H9 (cell line): ENCODE results near the gene RNLS. TPM values are rescaled to one million over a fixed set of nuclear protein-coding genes. Genes with fewer than 3 reads are reported as not detected.

Experiments
- DNase-seq: peaks from one replicate; pipeline ENCODE4 v3.0.0-alpha.2; 2017
- H2AFZ ChIP-seq: one replicate; pipeline ENCODE4 v1.6.1; 2013; ENCODE audit warnings: mild to moderate bottlenecking, low read length, control low read depth, moderate library complexity
- H2AK5ac ChIP-seq: 2 replicates; pipeline ENCODE4 v1.6.1; 2013; ENCODE audit warnings: low read length, control low read depth, mixed read lengths; ENCODE audit not compliant: insufficient read length
- H2BK120ac ChIP-seq: one replicate; pipeline ENCODE4 v1.6.1; 2013; ENCODE audit warnings: low read depth, mild to moderate bottlenecking, low read length, control low read depth, inconsistent platforms; ENCODE audit not compliant: poor library complexity, severe bottlenecking
- H2BK12ac ChIP-seq: 2 replicates; pipeline ENCODE4 v1.6.1; 2013; ENCODE audit warnings: low read length, control low read depth, mixed read lengths, low read depth; ENCODE audit not compliant: insufficient read length
- H2BK15ac ChIP-seq: 2 replicates; pipeline ENCODE4 v1.6.1; 2013; ENCODE audit warnings: low read depth, low read length, control low read depth
- H2BK20ac ChIP-seq: one replicate; pipeline ENCODE4 v1.6.1; 2013; ENCODE audit warnings: low read depth, mild to moderate bottlenecking, low read length, control low read depth, inconsistent platforms; ENCODE audit not compliant: poor library complexity, severe bottlenecking
- H2BK5ac ChIP-seq: 2 replicates; pipeline ENCODE4 v1.6.1; 2013; ENCODE audit warnings: low read length, control low read depth, mixed read lengths; ENCODE audit not compliant: insufficient read length
- H3K14ac ChIP-seq: 2 replicates; pipeline ENCODE4 v1.6.1; 2013; ENCODE audit warnings: low read length, control low read depth; ENCODE audit not compliant: insufficient read depth
- H3K18ac ChIP-seq: 2 replicates; pipeline ENCODE4 v1.6.1; 2013; ENCODE audit warnings: low read depth, mild to moderate bottlenecking, mixed read lengths, low read length, control low read depth; ENCODE audit not compliant: insufficient read length
- H3K23ac ChIP-seq: 2 replicates; pipeline ENCODE4 v1.6.1; 2013; ENCODE audit warnings: low read length, control low read depth, mixed read lengths, low read depth; ENCODE audit not compliant: insufficient read length
- H3K23me2 ChIP-seq: 2 replicates; pipeline ENCODE4 v1.6.1; 2013; ENCODE audit warnings: low read depth, mild to moderate bottlenecking, mixed read lengths, low read length, control low read depth; ENCODE audit not compliant: insufficient read length, poor library complexity, severe bottlenecking
- H3K27ac ChIP-seq: 2 replicates; pipeline ENCODE4 v1.5.1; 2013; ENCODE audit warnings: low read length, control low read depth, mixed read lengths, low read depth; ENCODE audit not compliant: insufficient read length
- H3K27me3 ChIP-seq: 2 replicates; pipeline ENCODE4 v1.6.1; 2013; ENCODE audit warnings: low read length, control low read depth, inconsistent platforms; ENCODE audit not compliant: insufficient read depth
- H3K4ac ChIP-seq: 2 replicates; pipeline ENCODE4 v1.6.1; 2013; ENCODE audit warnings: low read depth, mild to moderate bottlenecking, control low read depth, inconsistent platforms, low read length, moderate library complexity
- H3K4me1 ChIP-seq: 2 replicates; pipeline ENCODE4 v1.6.1; 2013; ENCODE audit warnings: low read length, control low read depth, inconsistent platforms; ENCODE audit not compliant: insufficient read depth
- H3K4me2 ChIP-seq: 2 replicates; pipeline ENCODE4 v1.6.1; 2013; ENCODE audit warnings: low read length, control low read depth, mixed read lengths; ENCODE audit not compliant: insufficient read length, insufficient read depth
- H3K56ac ChIP-seq: 2 replicates; pipeline ENCODE4 v1.6.1; 2013; ENCODE audit warnings: low read depth, mild to moderate bottlenecking, mixed read lengths, low read length, control low read depth; ENCODE audit not compliant: insufficient read length
- H3K79me1 ChIP-seq: 2 replicates; pipeline ENCODE4 v1.6.1; 2013; ENCODE audit warnings: low read depth, mild to moderate bottlenecking, moderate library complexity, low read length, control low read depth, inconsistent platforms; ENCODE audit not compliant: insufficient read depth, poor library complexity, severe bottlenecking
- H3K79me2 ChIP-seq: 2 replicates; pipeline ENCODE4 v1.6.1; 2013; ENCODE audit warnings: low read length, control low read depth, inconsistent platforms; ENCODE audit not compliant: insufficient read depth
- H3K9ac ChIP-seq: 2 replicates; pipeline ENCODE4 v1.6.1; 2013; ENCODE audit warnings: low read length, control low read depth, mixed read lengths; ENCODE audit not compliant: insufficient read length; ENCODE audit errors: extremely low read depth
- H3K9me3 ChIP-seq: one replicate; pipeline ENCODE4 v1.6.1; 2013; ENCODE audit warnings: low read depth, low read length, inconsistent platforms; ENCODE audit not compliant: control insufficient read depth
- H3T11ph ChIP-seq: one replicate; pipeline ENCODE4 v1.6.1; 2013; ENCODE audit warnings: mild to moderate bottlenecking, low read length, control low read depth, inconsistent platforms
- H4K20me1 ChIP-seq: one replicate; pipeline ENCODE4 v1.6.1; 2013; ENCODE audit not compliant: control insufficient read depth, insufficient read length, insufficient read depth
- H4K5ac ChIP-seq: 2 replicates; pipeline ENCODE4 v1.6.1; 2013; ENCODE audit warnings: low read depth, mild to moderate bottlenecking, mixed read lengths, low read length, control low read depth; ENCODE audit not compliant: insufficient read length
- H4K8ac ChIP-seq: replicated peaks from 2 replicates; pipeline ENCODE4 v1.6.1; 2013; ENCODE audit warnings: low read length, control low read depth, mixed read lengths, low read depth; ENCODE audit not compliant: insufficient read length
- H4K91ac ChIP-seq: 2 replicates; pipeline ENCODE4 v1.6.1; 2013; ENCODE audit warnings: low read depth, mild to moderate bottlenecking, moderate library complexity, mixed read lengths, low read length, control low read depth; ENCODE audit not compliant: insufficient read length
- H3K27ac Mint-ChIP-seq, 3 experiments: 2 replicates in 2 of 3; 3 replicates in 1 of 3; pipeline ENCODE4 v1.8.0; 2020 to 2021; ENCODE audit warnings: mixed read lengths in 3 of 3, mild to moderate bottlenecking in 1 of 3, moderate library complexity in 1 of 3
- H3K27me3 Mint-ChIP-seq: 2 replicates; pipeline ENCODE4 v1.8.0; 2021; ENCODE audit warnings: low read depth, mild to moderate bottlenecking, moderate library complexity, mixed read lengths
- H3K36me3 Mint-ChIP-seq, 3 experiments: 2 replicates in 2 of 3; 3 replicates in 1 of 3; pipeline ENCODE4 v1.8.0; 2020 to 2021; ENCODE audit warnings: low read depth in 3 of 3, mixed read lengths in 3 of 3; ENCODE audit not compliant: insufficient read depth in 1 of 3
- H3K4me1 Mint-ChIP-seq, 2 experiments: 2 replicates each; pipeline ENCODE4 v1.8.0; 2020; ENCODE audit warnings: mixed read lengths in 2 of 2
- H3K4me3 Mint-ChIP-seq, 2 experiments: 2 replicates in 1 of 2; 3 replicates in 1 of 2; pipeline ENCODE4 v1.8.0; 2020 to 2021; ENCODE audit warnings: mild to moderate bottlenecking in 2 of 2, mixed read lengths in 2 of 2, moderate library complexity in 1 of 2
- H3K9me3 Mint-ChIP-seq, 2 experiments: 2 replicates in 1 of 2; 3 replicates in 1 of 2; pipeline ENCODE4 v1.8.0; 2020; ENCODE audit warnings: mild to moderate bottlenecking in 2 of 2, mixed read lengths in 2 of 2, moderate library complexity in 1 of 2
- WGBS: extraction: QIAGEN DNeasy Blood & Tissue Kit; methylation state at CpG from one replicate; pipeline ENCODE4 v1.1.7; 2013; ENCODE audit warnings: missing lambda C conversion rate, low lambda C conversion rate, mixed read lengths; ENCODE audit not compliant: insufficient read length; ENCODE audit errors: extremely low coverage; 5-methylcytosine and 5-hydroxymethylcytosine counted together
- total RNA-seq: library from RNA; stranded (reverse); gene quantifications from 2 replicates; pipeline ENCODE4 v1.2.1, GENCODE V29; 2021
- TF ChIP-seq, protein P1 (sequence below): fragments of 200-600 bp; sonication (generic); conservative IDR thresholded peaks from 3 replicates; pipeline ENCODE4 v1.8.0; 2021; ENCODE audit warnings: antibody characterized with exemption, mild to moderate bottlenecking

The RNLS gene
- total RNA-seq, 1 experiment from 2014 or later, result 7.5 TPM

DNA sequence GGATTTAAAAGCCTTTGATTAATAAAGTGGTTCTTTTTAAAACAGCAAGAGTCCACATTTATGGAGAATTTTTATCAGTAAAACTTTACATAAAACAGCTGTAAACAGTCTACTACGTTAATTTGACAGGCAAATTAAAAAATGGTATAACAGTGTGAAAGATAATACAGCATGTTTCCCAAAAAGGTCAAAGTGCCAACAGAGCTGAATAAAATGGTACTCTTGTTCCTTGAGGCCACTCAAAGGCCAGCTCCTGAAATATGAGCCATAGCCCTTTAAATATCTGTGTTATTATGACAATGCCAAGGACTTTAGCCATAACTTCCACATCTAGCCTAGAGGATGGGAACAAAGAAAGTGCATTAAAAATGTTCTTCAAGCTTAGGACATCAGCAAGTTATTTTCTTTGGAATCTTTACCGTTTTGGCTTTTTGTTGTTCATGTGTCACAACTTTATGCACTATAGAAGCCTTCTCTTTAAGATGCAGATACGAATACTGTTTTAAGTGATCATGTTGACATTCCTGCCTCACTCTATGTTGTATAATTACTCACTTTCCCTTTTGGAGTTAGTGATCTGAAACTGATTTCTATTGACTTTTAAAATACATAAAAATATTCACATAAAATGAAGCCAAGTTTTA lies 165.6 kb downstream of the RNLS start:
- TF ChIP-seq, protein P1, sequence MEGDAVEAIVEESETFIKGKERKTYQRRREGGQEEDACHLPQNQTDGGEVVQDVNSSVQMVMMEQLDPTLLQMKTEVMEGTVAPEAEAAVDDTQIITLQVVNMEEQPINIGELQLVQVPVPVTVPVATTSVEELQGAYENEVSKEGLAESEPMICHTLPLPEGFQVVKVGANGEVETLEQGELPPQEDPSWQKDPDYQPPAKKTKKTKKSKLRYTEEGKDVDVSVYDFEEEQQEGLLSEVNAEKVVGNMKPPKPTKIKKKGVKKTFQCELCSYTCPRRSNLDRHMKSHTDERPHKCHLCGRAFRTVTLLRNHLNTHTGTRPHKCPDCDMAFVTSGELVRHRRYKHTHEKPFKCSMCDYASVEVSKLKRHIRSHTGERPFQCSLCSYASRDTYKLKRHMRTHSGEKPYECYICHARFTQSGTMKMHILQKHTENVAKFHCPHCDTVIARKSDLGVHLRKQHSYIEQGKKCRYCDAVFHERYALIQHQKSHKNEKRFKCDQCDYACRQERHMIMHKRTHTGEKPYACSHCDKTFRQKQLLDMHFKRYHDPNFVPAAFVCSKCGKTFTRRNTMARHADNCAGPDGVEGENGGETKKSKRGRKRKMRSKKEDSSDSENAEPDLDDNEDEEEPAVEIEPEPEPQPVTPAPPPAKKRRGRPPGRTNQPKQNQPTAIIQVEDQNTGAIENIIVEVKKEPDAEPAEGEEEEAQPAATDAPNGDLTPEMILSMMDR, result no peak
- no peak overlapping the region for H3K56ac ChIP-seq
- H3K14ac ChIP-seq, result no peak overlapping the region
- no peaks in the 10 kb centered on the region for H4K20me1 ChIP-seq
- H3K9ac ChIP-seq, result no peak overlapping the region
- no peak overlapping the region for H3K23ac ChIP-seq
- H3K79me2 ChIP-seq, result no peaks in the 10 kb centered on the region
- no peaks in the 10 kb centered on the region for H3K23me2 ChIP-seq
- no peak overlapping the region for H2BK12ac ChIP-seq
- H3K4me3 Mint-ChIP-seq, result no peak overlapping the region
- H4K5ac ChIP-seq, result no peak overlapping the region
- no peak overlapping the region for H4K91ac ChIP-seq
- peaks cover 10 to 19% of the 10 kb centered on the region in 2 experiments for H3K4me1 Mint-ChIP-seq
- H2BK120ac ChIP-seq, result no peak overlapping the region
- H3K27me3 Mint-ChIP-seq, result no peaks in the 10 kb centered on the region
- no peak overlapping the region for H3K27ac ChIP-seq
- no peaks in the 10 kb centered on the region for H3K9me3 Mint-ChIP-seq
- H3K27ac Mint-ChIP-seq, result no peak overlapping the region
- no peak overlapping the region for H2AFZ ChIP-seq
- no peaks in the 10 kb centered on the region for H3K27me3 ChIP-seq
- no peak overlapping the region for H2BK5ac ChIP-seq
- no peak overlapping the region for H3K18ac ChIP-seq
- H3K4me2 ChIP-seq, result no peak overlapping the region
- no peaks in the 10 kb centered on the region for H3K79me1 ChIP-seq
- no peak for DNase-seq
- WGBS, result no CpG with 5 or more reads among the region's 3 CpGs
- no peaks in the 10 kb centered on the region for H3K9me3 ChIP-seq
- no peak overlapping the region for H2BK15ac ChIP-seq
- H3K4ac ChIP-seq, result no peak overlapping the region
- H4K8ac ChIP-seq, result no peak overlapping the region
- H3K4me1 ChIP-seq, result no peaks in the 10 kb centered on the region
- H3T11ph ChIP-seq, result no peak overlapping the region
- no peak overlapping the region for H2AK5ac ChIP-seq
- no peaks in the 10 kb centered on the region for H3K36me3 Mint-ChIP-seq
- no peak overlapping the region for H2BK20ac ChIP-seq
